ENCODE results near the gene NKAIN2.

DNA sequence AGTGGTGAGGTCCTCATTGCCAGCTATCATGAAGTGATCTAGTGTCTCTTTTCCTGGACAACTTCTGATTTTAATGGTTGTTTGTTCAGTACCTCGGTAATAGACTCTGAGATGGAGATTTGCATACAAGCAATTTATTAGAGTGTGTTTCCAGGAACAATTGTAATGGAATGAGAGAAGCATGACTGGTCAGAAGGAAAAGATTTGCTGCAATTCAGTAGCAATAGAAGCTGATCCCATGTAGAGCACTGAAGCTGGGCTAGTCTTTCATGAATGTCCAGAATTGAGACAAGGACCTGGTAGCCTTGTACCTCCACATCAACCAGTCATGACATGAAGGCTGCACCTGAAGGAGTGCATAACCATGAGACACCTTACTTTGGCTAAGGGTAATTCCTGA, 526.5 kb downstream of the NKAIN2 start:
- TF ChIP-seq, protein P1, sequence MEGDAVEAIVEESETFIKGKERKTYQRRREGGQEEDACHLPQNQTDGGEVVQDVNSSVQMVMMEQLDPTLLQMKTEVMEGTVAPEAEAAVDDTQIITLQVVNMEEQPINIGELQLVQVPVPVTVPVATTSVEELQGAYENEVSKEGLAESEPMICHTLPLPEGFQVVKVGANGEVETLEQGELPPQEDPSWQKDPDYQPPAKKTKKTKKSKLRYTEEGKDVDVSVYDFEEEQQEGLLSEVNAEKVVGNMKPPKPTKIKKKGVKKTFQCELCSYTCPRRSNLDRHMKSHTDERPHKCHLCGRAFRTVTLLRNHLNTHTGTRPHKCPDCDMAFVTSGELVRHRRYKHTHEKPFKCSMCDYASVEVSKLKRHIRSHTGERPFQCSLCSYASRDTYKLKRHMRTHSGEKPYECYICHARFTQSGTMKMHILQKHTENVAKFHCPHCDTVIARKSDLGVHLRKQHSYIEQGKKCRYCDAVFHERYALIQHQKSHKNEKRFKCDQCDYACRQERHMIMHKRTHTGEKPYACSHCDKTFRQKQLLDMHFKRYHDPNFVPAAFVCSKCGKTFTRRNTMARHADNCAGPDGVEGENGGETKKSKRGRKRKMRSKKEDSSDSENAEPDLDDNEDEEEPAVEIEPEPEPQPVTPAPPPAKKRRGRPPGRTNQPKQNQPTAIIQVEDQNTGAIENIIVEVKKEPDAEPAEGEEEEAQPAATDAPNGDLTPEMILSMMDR (IDR thresholded peaks at IDR 0.05; ENCODE audit: insufficient read depth, low read length, poor library complexity, severe bottlenecking), result no peak
- TF ChIP-seq EZH2phosphoT487 (conservative IDR thresholded peaks at IDR 0.05; ENCODE audit: low read length), result no peak
